T47D (cell line): Measurements from ENCODE around the gene TBC1D9.

Experiments
- DNase-seq, 2 experiments: peaks; one replicate each; pipeline versions ENCODE4 v3.0.0 to v3.0.0-alpha.2; 2011 to 2012; ENCODE audit warnings: low read depth in 1 of 2, low spot score in 1 of 2
- JUND ChIP-seq: IDR thresholded peaks from 2 replicates; pipeline ENCODE4 v1.6.1; 2012; ENCODE audit warnings: low read depth
- in situ Hi-C: cut with HindIII; loops from 2 replicates; pipeline ENCODE4 v1.10.0; 2016; ENCODE audit warnings: low sequenced_read_pairs, low pct_unique_long_range_greater_than_20kb

Gene TBC1D9

DNA sequence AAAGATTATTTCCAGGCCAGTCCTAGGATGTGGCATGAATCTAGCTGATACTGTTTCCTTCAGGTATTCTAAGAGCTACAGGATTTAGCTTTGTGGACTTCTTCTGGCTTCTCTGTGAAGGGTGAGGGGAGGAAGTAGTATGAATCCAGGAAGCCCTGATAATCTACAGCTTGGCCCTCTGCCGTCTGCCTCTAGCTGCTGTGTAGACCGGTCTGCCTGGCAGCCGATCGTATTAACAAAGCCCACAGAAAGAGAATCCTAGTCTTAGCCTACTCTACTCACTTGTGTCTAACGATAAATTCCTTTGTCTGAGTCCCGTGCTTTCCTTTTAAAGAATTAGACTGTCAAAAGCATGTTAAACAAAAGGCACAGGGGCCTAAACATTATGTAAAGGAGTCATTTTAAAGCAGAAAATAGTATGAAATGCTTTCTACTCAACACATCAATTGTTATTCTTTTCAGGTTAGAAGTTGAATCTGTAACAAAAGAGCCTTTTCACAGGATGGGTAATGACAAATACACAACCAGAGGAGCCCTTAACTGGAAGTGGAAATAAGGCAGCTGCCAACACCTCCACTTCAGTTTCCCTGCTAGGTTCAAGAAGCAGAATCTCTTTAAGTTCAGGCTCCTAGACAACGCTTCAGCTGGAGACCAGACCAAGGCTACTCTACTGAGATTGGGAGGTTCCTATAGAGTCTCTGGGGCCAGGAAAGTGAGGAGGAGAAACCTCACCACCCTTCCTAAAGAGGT is 138.5 kb downstream of the TBC1D9 start:
- no peak for DNase-seq
- no peak for TF ChIP-seq JUND
- in situ Hi-C loops, result no loop called here

DNA sequence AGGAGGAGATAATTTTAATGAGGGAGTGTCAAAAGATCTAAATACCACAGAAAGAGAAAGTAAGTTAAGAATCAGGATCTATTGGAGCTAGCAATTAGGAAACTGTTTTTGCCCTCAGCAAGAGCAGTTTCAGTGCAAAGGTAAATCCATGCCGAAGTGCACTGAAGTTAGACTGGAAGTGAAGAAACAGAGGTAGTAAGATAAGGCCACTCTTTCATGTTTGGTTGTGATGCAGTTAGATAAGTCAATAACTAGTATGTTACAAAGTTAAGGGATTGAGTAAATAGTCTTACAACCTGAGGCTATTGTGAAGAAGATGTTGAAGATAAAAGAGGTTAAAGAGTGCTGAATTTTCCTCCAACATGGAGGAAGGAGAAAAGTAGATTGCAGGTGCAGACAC is 140.7 kb downstream of the TBC1D9 start:
- no peak for TF ChIP-seq JUND
- no peak for DNase-seq
- in situ Hi-C loops, result no loop called here

DNA sequence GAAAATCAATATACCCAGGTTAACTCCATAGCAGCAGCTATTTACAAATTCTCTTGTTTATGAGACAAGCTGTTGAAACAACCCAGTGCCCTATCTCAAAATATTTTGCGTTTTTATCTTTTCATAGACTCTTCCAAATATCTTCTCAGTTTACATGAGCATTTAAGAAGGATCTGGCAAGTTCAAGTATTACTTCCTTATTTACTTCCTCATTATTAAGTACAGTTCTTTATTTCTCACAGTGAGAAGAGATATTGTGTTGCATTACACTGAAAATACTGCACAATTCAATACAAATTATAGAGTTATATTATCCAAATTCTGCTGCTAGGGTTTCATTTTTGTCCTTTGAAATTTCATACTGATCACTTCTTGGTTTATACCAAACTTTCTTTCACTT is 143.8 kb downstream of the TBC1D9 start:
- in situ Hi-C loops, result no loop called here

DNA sequence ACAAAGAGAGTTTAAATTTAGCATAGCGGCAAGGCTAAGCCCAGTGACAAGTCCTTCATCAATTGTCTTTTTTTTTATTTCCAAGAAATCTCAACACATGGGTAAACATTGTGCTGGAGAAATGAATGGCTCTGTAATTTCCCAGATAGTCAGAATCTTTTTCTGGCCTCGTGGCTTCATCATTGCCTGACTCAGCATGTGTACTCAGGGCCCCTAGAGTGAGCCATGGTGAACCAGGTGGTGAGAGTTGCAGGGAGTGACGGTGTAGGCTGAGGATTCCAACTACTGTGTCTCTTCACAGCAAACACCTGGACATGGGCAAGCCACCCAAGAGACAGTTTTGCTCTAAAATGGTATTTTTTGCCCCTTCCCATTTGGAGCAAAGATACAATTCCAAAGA is 144.3 kb downstream of the TBC1D9 start:
- no peak for DNase-seq
- no peak for TF ChIP-seq JUND
- in situ Hi-C loops, result no loop called here

More for the DNA sequence above, 143.8 kb downstream of the TBC1D9 start:
- no peak for TF ChIP-seq JUND
- DNase-seq, result no peak

DNA sequence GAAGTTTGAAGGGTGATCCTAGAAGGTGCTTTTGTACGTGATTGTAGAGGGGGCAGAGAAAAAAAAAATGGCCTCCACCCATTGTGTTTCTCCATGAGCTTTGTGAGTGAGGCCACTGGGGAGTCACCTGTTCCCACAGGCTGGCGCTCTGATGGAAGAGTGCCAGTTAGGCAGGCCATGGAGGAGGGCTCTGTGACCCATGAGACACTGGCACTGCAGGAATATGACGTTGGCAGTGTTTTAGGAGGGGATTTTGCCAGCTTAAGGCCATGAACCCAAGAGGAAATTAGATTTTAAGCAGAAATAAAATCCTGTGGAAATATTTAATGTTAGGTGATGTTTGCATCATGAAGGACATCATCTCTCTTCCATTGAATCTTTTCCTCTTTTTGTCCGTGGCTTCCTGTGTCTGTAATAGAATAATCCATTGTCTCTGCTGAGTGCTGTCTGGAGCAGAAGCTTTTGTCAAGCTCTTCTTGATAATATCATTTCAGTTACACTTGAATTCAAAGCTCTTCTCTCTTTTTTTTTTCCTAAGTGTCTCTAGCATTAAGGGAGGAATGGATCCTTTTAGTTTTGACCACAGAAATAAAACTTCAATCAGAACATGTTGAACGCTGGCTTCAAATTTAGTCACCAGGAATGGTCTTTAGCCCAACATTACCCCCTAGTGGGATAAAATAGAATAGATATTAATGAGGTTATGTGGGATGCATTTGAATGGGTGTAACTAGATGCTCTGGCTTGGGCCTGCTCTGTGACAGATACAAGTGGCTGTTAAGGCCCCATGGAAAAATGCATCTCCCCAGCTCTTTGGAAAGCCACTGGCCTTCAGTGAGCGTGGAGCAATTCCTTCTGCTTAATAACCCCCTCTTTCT is 146.4 kb downstream of the TBC1D9 start:
- no peak for TF ChIP-seq JUND
- DNase-seq, result peak; percentile 21 to 67
- in situ Hi-C loops, result no loop called here

DNA sequence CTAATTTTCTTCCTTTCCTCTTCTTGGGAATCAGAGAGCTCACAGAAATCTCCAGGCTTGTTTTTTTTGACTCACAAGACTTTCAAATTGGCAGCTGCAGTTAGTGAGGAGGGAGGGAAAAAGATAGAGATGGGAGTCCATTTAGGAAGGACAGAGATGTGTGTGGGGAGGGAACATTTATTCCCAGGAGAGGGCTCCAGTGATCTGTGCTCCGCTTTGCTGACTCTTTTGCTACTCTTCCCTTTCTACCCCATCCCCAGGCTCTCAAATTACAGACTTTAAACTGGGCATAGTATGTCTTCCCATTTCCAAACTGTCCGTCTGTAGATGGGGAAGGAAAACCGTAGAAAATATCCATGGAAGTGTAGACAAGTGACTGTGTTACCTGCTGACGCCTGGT is 148.3 kb downstream of the TBC1D9 start:
- no peak for DNase-seq
- no peak for TF ChIP-seq JUND
- in situ Hi-C loops, result no loop called here

DNA sequence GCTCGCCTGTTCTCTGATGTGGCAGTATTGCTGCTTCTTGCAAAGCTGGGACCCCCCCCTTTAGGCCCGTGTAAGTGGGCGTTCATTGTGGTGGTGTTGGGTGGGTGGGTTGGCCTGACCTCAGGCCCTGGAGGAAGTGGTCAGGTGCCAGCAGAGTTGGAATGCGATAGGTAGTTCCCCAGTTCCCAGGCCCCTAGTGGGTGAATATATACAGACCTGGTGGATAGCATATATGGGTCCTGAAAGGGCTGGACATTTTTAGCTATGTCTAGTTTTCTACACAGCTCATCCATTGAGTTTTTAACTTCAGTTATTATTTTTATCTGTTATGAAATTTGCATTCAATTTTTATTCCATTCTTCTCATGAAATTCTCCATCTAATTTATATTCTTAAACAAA is 151.6 kb downstream of the TBC1D9 start:
- no peak for DNase-seq
- in situ Hi-C loops, result no loop called here
- no peak for TF ChIP-seq JUND

DNA sequence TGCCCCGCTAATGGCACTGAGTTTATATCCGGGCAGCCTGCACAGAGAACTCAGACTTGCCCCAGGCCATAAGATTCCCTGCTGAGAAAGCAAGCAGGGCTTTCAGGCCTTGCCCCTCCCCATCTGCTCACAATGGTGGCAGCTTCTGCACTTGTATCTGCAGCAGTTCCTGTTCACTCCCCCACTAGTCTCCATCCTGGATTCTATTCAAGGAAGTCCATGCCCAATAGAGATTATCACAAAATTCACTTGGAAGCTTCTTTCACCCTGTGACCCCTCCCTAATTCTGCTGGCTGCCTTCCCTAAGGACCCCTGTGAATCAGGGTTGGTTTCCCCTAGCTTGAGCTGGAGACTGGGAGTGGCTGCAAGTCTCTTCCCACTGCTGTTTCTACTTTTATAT is 152.9 kb downstream of the TBC1D9 start:
- no peak for DNase-seq
- TF ChIP-seq JUND, result no peak
- in situ Hi-C loops, result no loop called here

DNA sequence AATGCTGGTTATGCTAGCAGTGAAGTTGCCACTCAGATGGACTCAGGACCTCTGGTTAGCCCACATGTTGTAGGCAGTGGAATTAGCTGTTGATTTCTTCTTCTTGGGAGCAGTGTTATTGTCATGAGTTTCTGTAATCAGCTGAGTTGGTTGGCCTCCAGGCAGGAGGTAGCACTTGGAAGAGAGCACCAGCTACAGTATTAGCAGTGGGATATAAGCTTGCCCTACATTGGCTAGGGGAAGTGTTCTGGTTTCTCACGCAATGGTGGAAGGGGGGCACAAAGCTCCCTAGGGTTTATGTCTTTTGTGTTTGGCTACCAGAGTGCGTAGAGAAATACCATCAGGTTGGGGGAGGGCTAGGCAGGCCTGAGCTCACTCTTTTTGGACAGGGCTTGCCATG is 153.5 kb downstream of the TBC1D9 start:
- in situ Hi-C loops, result no loop called here
- DNase-seq, result no peak
- TF ChIP-seq JUND, result no peak

DNA sequence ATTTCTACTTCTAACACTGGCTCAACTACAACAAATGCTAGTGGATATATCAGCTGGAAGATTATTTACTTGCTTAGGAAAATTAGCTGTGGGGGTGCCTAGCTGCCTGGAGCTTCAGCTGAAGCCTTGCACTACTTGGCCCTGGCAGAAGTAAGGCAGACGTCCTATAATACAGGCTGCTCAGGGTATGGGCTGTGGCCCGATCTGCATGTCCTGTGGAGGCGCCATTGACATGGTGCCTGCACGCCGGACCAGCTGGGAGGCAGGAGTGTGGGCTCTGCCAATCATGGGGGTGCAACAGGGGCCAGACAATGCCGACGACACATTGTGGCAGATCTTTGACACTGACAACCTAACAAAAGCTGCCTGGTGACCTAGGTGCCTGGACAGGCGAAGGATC is 155.8 kb downstream of the TBC1D9 start:
- no peak for TF ChIP-seq JUND
- in situ Hi-C loops, result no loop called here
- DNase-seq, result no peak

DNA sequence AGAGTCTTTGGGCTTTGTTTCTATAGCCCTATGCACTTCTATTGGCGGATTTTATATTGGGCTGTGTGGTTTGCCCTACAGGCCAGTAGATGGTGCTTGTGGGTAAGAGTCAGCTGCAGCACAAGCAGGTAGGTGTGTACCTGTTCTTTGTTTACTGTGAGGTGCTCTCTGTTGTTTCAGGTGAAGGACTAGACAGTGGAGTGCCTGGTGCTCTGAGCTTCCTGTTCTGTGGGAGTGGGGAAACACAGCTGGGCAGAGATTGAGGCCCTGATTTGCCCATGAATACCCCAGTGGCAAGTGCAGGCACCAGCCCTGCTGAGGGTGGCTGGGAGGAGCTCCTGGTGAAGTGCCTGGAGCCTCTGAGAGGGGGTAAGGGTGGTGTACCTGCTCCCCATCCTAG is 161.1 kb downstream of the TBC1D9 start:
- peak; percentile 28 to 73 for DNase-seq
- in situ Hi-C loops, result no loop called here
- no peak for TF ChIP-seq JUND

DNA sequence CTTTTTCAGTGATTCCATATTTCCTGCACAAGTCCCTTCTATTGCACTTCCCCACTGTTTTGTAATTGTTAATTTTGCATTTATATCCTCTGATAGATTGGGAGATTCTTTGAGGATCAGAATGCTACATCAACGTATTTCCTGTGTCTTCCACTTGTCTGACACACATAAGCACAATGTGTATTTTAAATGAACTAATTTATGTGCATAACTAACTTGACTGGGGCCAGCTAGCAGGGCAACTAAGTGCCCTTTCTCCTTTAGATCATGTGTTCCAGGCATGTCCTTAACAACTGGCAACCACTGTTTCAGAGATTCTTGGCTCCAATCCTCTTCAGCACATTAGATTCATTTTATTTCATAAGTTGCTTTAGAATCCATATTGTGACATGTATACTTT is 171.7 kb downstream of the TBC1D9 start:
- no peak for DNase-seq
- in situ Hi-C loops, result no loop called here
- TF ChIP-seq JUND, result no peak

DNA sequence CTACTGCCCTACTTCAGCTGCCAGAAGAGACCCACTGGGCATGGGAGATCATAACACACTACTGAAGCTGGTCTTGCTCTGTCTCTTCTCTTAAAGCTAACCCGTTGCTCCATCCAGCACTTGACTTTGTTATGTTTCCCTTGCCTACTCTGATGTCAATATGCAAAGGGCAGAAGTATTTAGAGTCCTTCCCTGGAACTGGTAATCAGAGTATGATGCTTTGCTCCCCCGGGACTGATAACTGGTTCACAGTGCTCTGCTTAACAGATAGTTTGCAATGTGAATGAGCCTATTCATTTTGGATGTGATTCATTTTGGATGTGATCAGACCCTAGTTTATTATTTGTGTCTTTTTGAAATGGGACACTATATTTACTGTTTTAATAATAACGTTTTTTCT is 175.1 kb downstream of the TBC1D9 start:
- no peak for DNase-seq
- TF ChIP-seq JUND, result no peak
- in situ Hi-C loops, result no loop called here
